ENCODE results near the gene CACNG3.
A peak's percentile ranks its signal among the peaks of the same experiment; 100 is the strongest.
"Not testable (repeated sequence)": the region's sequence is repeated elsewhere in the genome, so short reads cannot be mapped to it uniquely, and the experiment has no call there.

CACNG3 gene

DNA sequence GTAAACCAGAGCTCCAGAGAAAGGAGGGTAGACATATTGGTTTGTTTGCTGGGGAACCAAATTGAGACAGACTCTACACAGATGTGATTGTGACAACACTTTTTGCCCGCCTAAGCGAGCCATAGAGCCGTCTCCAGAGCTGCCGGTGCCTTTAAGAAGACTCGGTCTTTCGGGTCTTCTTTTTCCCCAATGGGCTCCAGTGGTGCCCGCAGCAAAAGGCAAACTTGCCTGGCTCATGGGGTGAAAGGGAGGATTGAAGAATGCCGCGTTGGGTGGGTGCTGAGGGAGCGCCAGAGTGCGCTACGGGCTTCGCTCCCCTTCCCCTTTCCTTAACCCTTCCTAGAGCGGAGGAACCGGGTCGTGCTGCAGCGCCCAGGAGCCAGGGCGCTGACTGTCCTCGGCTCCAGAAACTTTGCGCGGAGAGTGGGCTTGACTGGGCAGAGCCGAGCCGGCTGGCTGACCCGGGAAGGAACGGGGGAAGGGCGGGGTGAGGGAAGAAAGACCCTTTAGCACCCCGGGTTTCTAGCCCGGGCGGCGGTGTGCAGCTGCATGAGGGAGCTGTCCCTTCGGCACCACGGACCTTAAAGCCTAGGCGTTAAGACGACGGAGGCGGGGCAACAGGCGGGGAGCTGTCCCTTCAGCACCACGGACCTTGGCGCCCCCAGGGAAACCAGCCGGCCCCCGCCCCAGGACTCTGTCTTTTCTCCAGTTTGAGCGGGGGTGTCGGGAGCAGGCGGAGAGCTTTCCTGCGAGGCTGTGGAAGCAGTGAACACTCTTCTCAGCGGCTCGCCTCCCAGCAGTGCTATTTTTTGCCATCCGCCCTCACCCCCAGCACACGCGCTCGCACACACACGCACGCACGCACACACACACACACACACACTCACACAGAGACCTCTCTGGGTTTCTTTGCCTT is at the start of gene CACNG3:
TSS of gene CACNG3 (plus strand) at position 880 of the 916 bp plus-strand sequence. CDS start 420 bp downstream, outside the sequence.
- intact Hi-C loops (cut with DNase I) = loop anchor here (10.0 kb wide), 1 partner anchor 239 kb away; no protein-coding TSS in a partner anchor

DNA sequence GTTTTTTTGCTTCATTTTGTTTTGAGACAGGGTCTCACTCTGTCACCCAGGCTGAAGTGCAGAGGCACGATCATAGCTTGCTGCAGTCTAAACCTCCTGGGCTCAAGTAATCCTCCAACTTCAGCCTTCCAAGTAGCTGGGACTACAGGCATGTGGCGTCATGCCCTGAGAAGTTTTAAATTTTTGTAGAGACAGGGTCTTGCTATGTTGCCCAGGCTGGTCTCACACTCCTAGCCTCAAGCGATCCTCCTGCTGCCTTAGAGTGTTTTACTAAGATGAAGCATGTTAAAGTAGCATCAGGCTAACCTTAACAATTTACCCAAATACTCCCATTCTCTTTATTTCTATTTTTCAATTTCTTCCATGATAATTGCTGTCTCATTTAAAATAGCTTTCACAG is 49.2 kb upstream of the CACNG3 start:
- intact Hi-C loops (cut with DNase I) = no loop called here
- no peak for DNase-seq

More for the DNA sequence above, at the start of gene CACNG3:
- DNase-seq = peak; percentile 32 to 91 (median 74)

DNA sequence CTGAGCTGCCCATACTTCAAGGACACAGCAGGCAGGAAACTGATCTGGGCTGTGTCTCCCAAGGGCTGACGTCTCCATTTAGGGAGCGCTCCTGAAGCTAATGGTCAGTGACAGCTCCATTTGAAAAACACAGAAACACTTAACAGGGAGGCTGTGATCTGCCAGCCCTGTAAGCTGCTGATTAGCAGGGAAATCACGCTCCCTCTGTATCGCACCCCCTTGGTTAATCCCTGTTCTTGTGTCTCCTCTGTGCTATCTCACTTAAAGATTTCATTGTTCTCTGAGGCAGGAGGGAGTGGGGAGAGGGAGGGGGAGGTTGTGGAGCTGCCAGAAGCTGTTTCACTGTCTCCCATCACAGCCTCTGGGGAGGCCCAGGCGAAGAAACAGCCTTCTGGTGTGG is 47.4 kb upstream of the CACNG3 start:
- intact Hi-C loops (cut with DNase I) = no loop called here
- peak; percentile 42 to 90 (median 77) for DNase-seq

DNA sequence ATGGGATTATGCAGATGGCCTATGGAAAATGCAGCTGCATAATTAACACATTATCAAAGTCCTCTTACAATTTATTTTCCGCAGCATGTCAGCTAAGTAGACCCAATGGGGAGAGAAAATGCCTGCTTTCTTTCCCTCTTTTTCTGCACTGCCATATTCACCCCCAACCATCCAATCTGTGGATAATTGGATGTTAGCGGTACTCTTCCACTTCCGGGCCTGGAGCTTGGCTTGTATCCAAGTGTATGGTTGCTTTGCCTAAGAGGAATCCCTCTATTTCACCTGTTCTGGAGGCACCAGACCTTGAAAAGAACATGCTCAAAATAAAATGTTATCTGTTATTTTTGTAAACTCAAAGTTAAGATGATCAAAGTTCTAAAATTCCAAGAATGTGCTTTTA is 41.1 kb upstream of the CACNG3 start:
- DNase-seq = no peak
- intact Hi-C loops (cut with DNase I) = no loop called here

DNA sequence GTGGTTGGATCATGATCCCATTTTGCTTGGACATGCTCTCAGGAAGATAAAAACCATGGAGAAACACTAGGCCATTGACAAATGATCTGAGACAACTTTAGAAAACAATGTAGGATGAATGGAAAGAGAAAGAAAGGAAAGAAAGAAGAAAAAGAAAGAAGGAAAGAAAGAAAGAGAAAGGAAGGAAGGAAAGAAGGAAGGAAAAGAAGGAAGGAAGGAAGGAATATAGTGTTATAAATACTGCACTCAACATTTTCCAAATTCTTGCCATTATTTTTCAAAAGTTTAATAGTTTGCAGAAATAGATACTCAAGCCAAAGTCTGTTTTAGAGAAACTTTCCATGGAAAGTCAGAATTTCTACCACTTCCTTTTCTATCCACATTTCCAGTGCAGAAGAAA is 39.2 kb upstream of the CACNG3 start:
- intact Hi-C loops (cut with DNase I) = no loop called here
- DNase-seq = no peak

DNA sequence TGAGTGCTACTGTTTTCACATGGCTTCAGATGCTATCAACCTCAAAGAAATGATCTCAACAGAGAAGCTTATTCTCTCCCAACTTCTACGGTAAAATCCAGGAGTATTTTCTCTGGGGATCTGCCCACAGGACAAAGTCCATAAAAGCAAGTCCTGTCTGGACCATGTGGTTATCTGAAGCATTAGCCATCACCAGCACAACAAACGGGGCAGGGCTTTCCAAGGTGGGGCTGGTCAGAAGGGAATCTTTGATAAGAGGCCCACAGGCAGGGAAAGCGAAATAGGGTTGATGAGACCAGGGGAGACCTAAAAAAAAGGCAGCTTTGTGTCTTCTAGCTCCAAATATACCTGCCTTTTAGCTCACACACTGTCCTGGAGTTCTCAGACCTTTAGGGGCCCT is 38.7 kb upstream of the CACNG3 start:
- intact Hi-C loops (cut with DNase I) = no loop called here

DNA sequence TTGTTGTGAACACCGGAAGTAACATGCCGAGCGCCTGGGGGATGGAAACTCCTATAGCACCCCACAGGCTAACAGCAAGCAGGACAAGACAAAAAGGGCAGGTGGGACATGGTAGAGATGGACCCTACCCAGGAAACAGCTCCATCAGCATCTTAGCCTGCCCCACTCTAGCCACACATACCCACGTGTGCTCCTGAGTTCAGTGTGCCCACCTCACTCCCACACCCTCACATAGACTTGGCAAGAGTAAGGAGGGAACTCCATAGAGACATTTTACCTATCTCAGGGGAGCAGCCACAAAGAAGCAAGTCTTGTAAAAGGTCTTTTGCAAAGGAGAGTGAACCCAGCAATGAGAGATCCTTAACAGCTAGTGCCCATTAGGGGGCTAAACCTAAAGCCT is 37.8 kb upstream of the CACNG3 start:
- intact Hi-C loops (cut with DNase I) = no loop called here
- DNase-seq = peak in 5 of 42 donors; percentile 12 to 58 (median 28)

More for the DNA sequence above, 38.7 kb upstream of the CACNG3 start:
- DNase-seq = no peak

DNA sequence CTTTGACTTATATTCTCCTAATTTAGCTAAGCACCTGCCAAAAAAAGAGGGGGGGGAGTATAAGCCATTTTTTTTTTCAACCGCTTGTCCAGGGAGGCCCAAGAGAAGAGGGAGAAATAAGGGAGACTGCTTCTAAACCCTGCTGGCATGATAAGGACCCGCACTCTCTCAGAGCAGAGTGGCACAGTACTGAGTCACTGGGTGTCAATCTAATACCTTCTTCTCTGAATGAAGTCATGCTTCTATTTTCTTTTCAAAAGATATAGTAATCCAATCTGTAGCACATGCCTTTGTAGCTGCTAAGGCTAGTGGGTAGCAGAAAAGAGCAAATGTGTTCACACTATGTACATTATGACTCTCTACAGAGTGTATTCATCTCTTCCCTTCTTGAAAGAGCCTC is 34.9 kb upstream of the CACNG3 start:
- DNase-seq = no peak
- intact Hi-C loops (cut with DNase I) = no loop called here

DNA sequence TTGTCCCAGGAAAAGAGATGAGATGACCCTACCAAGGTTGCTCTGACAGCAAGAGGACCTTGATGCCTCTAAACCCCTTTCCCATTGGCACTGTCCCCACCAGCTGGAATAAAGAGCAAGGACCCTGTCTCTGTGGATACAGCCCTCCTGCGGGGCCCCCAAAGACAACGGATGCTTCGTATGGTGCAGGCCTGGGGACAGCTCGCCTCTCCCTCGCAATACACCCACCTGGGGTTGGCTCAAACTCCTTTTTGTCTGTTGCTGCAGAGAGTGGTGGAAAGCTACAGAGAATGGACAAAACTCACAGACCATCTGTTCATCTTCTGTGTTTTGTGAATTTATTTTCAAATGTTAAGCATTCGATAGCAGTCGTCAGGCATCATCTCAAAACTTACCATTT is 27.6 kb upstream of the CACNG3 start:
- intact Hi-C loops (cut with DNase I) = no loop called here

DNA sequence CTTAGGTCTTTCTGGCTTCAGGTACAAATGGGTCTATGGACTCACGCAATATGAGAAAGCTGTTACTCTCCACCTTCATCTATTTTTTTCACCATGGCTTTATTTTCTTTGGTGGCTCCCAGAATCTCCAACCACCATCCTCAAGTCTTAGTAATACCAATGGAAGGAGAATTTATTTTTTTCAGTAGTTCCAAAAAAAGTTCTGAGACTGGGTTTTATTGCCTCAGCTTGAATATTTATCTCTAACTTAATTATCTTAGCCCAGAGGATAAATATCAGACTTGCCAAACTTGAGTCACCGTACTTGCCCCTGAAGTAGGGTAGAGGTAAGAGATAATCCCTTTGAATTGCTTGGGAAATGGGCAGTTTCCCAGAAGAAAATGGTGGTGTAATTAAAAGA is 23.2 kb upstream of the CACNG3 start:
- intact Hi-C loops (cut with DNase I) = no loop called here
- DNase-seq = no peak

More for the DNA sequence above, 27.6 kb upstream of the CACNG3 start:
- DNase-seq = no peak

DNA sequence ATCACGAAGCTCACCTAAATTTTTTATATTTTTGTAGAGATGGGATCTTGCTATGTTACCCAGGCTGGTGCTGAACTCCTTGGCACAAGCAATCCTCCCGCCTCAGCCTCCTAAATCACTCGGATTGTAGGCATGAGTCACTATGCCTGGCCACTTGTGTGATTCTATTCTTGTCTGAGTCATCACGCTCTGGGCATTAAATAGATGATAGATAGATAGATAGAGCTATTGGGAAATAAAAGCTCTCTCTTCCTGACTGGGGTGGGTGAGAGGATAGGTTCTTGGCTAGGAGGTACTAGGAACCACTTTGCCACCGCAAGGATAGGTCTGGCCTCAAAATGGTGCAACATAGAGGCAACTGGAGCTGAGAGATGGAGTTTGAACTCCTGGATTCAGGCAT is 21.4 kb upstream of the CACNG3 start:
- DNase-seq = no peak
- intact Hi-C loops (cut with DNase I) = no loop called here

DNA sequence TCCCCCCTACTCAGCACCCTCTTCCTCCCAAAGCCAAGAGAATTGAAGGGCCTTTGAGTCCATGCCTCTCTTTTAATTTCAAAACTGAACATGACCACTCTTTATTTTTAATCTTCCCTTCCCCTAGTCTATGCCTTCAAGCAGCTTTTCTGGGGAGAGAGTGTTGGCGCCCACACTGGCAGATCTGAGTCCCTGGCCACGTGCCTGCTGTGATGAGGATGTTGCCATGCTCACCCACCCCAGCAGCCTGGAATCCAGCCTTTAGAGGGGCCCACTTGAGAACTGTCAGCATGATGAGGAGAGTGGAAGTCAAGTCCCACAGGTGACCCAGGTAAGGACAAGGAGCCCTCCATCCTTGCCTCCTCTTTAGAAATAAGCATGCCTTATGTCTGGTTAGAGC is 20.3 kb upstream of the CACNG3 start:
- DNase-seq = no peak
- intact Hi-C loops (cut with DNase I) = no loop called here

DNA sequence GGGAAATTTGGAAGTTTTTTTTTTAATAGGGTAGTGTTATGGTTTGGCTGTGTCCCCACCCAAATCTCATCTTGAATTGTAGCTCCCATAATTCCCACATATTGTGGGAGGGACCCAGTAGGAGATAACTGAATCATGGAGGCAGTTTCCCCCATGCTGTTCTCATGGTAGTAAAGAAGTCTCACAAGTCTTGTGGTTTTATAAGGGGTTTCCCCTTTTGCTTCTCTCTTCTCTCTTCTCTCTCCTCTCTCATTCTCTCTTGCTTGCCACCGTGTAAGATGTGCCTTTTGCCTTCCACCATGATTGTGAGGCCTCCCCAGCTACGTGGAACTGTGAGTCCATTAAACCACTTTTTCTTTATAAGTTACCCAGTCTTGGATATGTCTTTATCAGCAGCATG is 17.3 kb upstream of the CACNG3 start:
- intact Hi-C loops (cut with DNase I); DNase-seq: not testable (repeated sequence)

DNA sequence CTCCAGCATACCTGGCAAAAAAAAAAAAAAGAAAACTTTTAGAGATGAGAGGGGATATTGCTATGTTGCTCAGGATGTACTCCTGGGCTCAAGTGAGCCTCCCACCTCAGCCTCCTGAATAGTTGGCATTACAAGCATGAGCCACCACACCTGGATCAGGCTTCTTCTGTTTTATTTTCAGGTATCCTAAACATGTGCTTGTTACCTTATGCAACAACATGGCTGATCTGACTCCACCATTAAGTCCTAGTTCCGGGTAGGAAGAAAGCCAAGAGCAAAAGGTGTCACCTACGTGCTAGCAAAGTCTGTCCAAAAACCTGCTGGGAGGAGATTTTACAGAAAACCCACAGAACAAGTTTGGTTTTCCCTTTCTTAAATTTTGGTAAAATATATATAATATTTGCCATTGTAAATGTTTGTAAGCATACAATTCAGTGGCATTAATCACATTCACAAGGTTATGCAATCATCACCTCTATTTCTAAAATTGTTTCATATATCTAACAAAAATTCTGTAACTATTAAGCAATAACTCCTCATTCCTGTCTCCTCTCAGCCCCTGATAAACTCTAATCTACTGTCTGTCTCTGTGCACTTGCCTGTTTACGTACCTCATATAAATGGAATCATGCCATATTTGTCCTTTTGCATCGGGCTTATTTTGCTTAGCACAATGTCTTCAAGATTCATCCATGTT is 9.1 kb upstream of the CACNG3 start:
- no peak for DNase-seq
- intact Hi-C loops (cut with DNase I) = no loop called here

DNA sequence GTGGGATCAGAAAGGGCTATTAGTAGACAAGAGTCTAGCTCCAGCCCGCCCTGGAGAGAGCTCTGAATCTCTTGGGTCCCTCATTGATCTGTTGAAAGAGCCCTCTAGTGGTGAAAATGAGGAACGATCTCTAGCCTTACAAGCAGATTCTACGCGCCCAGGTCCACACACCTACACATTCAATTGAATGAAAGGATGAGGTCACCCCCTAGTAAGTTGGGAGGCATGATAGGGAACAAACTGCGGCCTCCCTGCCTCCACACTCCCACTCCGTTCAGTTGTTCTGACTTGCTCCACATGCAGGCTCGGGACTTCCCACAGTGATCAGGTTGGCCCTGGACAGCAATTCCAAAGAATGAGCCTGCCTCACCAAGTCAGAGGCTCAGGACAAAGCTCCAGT is 2.9 kb upstream of the CACNG3 start:
- peak; percentile 32 to 85 (median 60) for DNase-seq
- intact Hi-C loops (cut with DNase I) = loop anchor here (5.0 to 10.0 kb wide), 2 partner anchors 211 to 242 kb away; no protein-coding TSS in a partner anchor

DNA sequence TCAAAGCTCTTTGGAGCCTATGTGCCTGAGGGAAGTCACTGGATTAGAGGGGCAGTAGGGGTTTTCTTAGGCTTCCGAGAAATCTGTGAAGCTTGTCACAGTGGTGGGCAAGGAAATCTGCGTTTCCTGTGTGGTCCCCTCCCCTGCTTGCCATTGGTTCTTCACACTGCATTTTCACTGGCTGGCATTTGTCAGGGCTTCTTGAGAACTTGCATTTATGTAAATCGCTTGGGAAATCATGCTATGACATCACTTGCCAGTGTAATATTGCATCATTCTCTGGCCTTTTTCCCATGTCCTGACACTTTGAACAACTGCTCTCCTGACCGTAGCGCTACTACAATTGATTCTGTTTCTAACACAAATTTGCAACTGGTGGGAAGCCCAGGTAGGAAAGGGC is 1.8 kb downstream of the CACNG3 start:
- DNase-seq = peak in 31 of 42 donors; percentile 16 to 82 (median 49)
- intact Hi-C loops (cut with DNase I) = loop anchor here (10.0 kb wide), 1 partner anchor 237 kb away; no protein-coding TSS in a partner anchor

DNA sequence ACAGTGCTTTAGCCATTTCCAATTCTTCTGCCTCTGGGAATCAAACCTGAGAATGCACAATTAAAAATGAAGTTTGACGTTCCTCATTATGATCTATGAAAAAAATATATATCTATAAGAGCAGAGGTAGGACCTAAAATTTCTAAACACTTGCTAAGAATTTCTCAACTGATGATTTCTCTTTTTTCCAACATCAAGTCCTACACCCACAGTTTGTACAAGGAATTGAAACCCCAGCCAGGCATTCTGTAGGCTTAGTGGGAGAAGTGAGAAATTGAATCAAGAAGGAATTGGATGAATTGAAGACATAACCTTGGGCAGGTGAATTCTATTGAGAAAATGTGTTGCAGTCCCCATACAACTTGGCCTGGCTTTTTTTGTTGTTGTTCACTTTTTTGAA is 2.7 kb downstream of the CACNG3 start:
- intact Hi-C loops (cut with DNase I) = loop anchor here (10.0 kb wide), 1 partner anchor 236 kb away; no protein-coding TSS in a partner anchor

DNA sequence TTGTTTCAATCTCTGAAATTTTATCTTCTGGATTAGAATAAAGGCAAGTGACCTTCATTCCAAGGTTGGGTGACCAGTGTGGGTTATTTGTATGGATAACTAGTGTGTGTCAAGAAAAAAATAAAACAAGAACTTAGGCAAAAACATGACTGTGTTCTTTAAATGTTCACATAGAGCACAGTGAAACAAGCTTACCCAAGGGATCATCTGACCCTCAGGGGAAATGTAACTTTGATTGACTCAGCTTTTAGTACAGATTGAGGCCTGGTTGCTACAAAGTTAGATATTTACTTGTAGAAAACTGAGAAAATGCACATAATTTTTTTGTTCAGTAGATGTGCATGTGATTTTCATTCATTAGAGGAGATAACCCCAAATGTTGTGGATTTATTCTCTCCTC is 6.7 kb downstream of the CACNG3 start:
- intact Hi-C loops (cut with DNase I) = no loop called here
- no peak for DNase-seq

More for the DNA sequence above, 2.7 kb downstream of the CACNG3 start:
- DNase-seq = no peak

DNA sequence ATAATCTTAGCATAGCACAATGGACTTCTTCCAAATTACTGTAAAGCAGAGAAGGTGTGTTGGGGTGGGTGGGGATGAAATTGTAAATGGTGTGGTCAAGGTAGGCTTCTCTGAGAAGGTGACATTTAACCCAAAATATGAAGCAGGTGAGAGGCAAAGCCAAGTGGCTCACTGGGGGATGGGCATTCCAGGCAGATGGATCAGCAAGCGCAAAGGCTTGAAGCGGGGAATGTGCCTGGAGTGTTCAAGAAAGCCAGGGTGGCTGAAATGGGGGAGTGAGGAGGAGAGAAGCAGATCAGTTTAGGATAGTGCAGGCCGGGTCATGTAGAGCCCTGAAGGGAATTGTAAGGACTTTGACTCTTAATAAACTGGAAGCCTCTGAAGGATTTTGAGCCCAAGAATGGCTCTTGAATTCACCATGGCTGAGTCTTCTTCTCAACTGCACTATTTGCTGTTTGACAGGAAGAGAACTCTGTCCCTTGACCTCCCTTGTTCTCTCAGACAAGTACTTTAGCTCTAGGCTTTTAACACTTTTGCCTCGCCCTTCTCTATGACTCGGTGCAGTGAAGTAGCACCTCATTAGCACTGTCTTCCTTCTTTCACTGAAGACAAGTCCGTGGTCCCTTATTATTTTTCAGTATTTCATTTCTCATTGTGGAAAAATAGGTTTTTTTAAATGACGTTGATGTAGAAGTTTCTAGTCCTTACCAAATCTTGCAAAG is 14.7 kb downstream of the CACNG3 start:
- no peak for DNase-seq
- intact Hi-C loops (cut with DNase I) = no loop called here

All from head of caudate nucleus (tissue), 42 donors.